Measurements from ENCODE around the gene AKT1. TPM values are rescaled to one million over a fixed set of nuclear protein-coding genes. Genes with fewer than 3 reads are reported as not detected.

Gene AKT1
- total and polyA plus RNA-seq, 2 of the 13 experiments (the other 11 are each of a cell fraction or from before 2014, with no cell fraction given), result 96.2 to 116 TPM

DNA sequence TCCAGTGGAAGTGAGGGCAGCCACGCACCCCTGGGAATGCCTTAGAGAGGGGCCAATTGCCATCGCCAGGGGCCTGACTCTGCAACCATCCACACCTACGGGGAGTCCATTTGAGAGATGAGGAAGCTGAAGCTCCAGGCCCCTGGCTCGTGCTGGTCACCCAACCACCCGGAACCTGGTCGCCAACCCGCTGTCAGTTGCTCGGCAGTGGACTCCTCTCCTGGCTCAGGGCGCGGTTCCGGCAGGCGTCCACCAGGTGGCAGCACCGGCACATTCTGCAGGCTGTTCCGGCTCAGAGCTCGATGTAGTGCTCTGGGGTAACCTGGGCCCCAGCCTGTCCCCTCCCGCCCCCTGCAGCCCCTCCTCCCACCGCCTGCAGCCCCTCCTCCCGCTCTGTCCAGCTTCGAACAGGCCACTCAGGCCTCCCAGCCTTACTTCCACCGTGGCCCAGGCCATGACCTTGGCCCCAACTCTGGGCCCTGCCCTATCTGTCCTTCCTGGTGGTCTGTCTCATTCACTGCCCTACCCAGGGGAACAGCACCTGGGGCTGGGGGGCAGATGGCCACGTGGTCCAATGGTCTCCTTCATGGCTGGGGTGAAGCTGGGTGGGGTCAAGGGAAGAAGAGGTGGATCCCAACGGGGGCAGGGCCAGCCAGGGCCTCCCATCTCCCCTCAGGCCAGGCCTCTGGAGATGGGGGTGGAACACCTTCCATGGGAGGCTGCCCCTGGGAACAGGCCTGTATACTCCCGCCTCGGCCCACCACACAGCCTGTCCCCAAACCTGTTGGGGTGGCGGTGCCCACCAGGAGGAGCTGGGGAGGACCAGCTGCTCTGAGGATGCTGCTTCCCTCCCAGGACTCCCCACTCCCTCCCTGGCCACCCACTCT, 26.9 kb downstream of the AKT1 start (continued):
- TF ChIP-seq, protein P1, sequence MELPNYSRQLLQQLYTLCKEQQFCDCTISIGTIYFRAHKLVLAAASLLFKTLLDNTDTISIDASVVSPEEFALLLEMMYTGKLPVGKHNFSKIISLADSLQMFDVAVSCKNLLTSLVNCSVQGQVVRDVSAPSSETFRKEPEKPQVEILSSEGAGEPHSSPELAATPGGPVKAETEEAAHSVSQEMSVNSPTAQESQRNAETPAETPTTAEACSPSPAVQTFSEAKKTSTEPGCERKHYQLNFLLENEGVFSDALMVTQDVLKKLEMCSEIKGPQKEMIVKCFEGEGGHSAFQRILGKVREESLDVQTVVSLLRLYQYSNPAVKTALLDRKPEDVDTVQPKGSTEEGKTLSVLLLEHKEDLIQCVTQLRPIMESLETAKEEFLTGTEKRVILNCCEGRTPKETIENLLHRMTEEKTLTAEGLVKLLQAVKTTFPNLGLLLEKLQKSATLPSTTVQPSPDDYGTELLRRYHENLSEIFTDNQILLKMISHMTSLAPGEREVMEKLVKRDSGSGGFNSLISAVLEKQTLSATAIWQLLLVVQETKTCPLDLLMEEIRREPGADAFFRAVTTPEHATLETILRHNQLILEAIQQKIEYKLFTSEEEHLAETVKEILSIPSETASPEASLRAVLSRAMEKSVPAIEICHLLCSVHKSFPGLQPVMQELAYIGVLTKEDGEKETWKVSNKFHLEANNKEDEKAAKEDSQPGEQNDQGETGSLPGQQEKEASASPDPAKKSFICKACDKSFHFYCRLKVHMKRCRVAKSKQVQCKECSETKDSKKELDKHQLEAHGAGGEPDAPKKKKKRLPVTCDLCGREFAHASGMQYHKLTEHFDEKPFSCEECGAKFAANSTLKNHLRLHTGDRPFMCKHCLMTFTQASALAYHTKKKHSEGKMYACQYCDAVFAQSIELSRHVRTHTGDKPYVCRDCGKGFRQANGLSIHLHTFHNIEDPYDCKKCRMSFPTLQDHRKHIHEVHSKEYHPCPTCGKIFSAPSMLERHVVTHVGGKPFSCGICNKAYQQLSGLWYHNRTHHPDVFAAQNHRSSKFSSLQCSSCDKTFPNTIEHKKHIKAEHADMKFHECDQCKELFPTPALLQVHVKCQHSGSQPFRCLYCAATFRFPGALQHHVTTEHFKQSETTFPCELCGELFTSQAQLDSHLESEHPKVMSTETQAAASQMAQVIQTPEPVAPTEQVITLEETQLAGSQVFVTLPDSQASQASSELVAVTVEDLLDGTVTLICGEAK (IDR thresholded peaks at IDR 0.05), result no peak
- TF ChIP-seq, protein P1 (CRISPR knock-in tag; IDR thresholded peaks at IDR 0.05), result peak; percentile 39; the same call in 1 of the 2 replicates
- TF ChIP-seq NFRKB (IDR thresholded peaks at IDR 0.05) (no peak), TMF1 (CRISPR knock-in tag; IDR thresholded peaks at IDR 0.05; ENCODE audit: low read depth) (0 out of 2 replicates have a peak, but pooled peaks have one; percentile 59), RBM22 (optimal IDR thresholded peaks at IDR 0.05; ENCODE audit: low read length) (peak; percentile 85), FOXJ3 (CRISPR knock-in tag; IDR thresholded peaks at IDR 0.05; ENCODE audit: borderline replicate concordance) (peak; percentile 48; the same call in 1 of the 2 replicates), SIX4 (CRISPR knock-in tag; IDR thresholded peaks at IDR 0.05) (no peak)
- TF ChIP-seq, protein P2, sequence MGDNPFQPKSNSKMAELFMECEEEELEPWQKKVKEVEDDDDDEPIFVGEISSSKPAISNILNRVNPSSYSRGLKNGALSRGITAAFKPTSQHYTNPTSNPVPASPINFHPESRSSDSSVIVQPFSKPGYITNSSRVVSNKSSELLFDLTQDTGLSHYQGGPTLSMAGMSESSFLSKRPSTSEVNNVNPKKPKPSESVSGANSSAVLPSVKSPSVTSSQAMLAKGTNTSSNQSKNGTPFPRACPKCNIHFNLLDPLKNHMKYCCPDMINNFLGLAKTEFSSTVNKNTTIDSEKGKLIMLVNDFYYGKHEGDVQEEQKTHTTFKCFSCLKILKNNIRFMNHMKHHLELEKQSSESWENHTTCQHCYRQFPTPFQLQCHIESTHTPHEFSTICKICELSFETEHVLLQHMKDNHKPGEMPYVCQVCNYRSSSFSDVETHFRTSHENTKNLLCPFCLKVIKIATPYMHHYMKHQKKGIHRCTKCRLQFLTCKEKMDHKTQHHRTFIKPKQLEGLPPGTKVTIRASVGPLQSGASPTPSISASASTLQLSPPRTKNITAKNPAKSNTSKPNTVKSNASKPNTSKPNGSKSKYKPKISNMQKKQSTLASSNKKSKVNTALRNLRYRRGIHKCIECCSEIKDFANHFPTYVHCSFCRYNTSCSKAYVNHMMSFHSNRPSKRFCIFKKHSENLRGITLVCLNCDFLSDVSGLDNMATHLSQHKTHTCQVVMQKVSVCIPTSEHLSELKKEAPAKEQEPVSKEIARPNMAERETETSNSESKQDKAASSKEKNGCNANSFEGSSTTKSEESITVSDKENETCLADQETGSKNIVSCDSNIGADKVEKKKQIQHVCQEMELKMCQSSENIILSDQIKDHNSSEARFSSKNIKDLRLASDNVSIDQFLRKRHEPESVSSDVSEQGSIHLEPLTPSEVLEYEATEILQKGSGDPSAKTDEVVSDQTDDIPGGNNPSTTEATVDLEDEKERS (CRISPR knock-in tag; IDR thresholded peaks at IDR 0.05), result no peak
- TF ChIP-seq, protein P3, sequence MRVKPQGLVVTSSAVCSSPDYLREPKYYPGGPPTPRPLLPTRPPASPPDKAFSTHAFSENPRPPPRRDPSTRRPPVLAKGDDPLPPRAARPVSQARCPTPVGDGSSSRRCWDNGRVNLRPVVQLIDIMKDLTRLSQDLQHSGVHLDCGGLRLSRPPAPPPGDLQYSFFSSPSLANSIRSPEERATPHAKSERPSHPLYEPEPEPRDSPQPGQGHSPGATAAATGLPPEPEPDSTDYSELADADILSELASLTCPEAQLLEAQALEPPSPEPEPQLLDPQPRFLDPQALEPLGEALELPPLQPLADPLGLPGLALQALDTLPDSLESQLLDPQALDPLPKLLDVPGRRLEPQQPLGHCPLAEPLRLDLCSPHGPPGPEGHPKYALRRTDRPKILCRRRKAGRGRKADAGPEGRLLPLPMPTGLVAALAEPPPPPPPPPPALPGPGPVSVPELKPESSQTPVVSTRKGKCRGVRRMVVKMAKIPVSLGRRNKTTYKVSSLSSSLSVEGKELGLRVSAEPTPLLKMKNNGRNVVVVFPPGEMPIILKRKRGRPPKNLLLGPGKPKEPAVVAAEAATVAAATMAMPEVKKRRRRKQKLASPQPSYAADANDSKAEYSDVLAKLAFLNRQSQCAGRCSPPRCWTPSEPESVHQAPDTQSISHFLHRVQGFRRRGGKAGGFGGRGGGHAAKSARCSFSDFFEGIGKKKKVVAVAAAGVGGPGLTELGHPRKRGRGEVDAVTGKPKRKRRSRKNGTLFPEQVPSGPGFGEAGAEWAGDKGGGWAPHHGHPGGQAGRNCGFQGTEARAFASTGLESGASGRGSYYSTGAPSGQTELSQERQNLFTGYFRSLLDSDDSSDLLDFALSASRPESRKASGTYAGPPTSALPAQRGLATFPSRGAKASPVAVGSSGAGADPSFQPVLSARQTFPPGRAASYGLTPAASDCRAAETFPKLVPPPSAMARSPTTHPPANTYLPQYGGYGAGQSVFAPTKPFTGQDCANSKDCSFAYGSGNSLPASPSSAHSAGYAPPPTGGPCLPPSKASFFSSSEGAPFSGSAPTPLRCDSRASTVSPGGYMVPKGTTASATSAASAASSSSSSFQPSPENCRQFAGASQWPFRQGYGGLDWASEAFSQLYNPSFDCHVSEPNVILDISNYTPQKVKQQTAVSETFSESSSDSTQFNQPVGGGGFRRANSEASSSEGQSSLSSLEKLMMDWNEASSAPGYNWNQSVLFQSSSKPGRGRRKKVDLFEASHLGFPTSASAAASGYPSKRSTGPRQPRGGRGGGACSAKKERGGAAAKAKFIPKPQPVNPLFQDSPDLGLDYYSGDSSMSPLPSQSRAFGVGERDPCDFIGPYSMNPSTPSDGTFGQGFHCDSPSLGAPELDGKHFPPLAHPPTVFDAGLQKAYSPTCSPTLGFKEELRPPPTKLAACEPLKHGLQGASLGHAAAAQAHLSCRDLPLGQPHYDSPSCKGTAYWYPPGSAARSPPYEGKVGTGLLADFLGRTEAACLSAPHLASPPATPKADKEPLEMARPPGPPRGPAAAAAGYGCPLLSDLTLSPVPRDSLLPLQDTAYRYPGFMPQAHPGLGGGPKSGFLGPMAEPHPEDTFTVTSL (CRISPR knock-in tag; IDR thresholded peaks at IDR 0.05; ENCODE audit: borderline replicate concordance), result peak; percentile 72; the same call in 1 of the 2 replicates
